Measurements from ENCODE around the gene BCAS3. TPM values are rescaled to one million over a fixed set of nuclear protein-coding genes. Genes with fewer than 3 reads are reported as not detected.

Gene BCAS3
- total RNA-seq, 1 experiment from 2014 or later, result 14.3 TPM

DNA sequence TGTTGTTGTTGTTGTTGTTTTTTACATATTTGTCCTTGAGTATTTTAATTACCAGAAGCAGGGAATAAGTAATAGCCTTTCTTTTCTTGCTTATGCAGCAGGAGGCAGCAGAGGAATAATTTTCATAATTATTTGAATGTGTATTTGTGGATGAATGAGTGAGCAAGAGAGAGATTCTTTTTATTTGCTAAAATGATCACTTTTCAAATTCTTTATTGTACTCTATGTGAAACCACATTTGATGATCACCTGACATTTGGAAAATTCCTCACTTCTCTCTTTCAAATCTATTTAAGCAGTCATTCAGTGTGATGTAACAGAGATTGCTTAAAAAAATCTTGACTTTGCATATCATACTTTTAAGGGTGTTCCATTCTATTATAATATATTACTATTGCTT is 223.6 kb downstream of the BCAS3 start:
- H3K9me3 ChIP-seq (replicated peaks), result no peaks in the 10 kb centered on the region
- H3K27me3 ChIP-seq (replicated peaks), result no peaks in the 10 kb centered on the region
- peak in 1 of 2 experiments; percentile 27 for DNase-seq (ENCODE audit: low read depth in 1 of 2, low spot score in 2 of 2)
- peaks cover 34% of the 10 kb centered on the region for H3K4me1 ChIP-seq (replicated peaks)
- H3K4me3 ChIP-seq, result no peak overlapping the region
- no peaks in the 10 kb centered on the region for H3K36me3 ChIP-seq
- H3K27ac ChIP-seq, result peak overlapping the region; percentile 86

DNA sequence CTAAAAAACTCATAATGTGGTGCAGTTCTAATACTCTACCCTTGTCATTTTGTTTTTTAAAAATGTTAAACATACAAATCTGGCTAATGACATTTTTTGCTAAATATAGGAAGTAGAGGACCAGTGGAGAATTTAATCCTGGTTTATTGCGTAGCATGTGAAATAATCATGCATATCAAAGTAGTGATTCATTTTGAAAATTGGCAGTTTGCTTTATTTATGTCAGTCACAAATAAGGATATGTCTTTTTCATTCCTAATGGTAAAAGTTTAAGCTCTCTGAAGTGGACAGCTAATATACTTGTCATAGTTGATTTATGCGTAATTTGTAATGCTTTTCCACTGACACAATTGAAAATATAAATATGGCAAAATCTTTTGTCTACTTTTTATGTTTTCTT is 224.2 kb downstream of the BCAS3 start:
- Histone ChIP-seq H3K27ac (peak overlapping the region; percentile 86), H3K4me1 (replicated peaks) (peaks cover 34% of the 10 kb centered on the region), H3K36me3 (no peaks in the 10 kb centered on the region), H3K9me3 (replicated peaks) (no peaks in the 10 kb centered on the region), H3K27me3 (replicated peaks) (no peaks in the 10 kb centered on the region), H3K4me3 (no peak overlapping the region)
- peak in 1 of 2 experiments; percentile 64 for DNase-seq (ENCODE audit: low read depth in 1 of 2, low spot score in 2 of 2)

DNA sequence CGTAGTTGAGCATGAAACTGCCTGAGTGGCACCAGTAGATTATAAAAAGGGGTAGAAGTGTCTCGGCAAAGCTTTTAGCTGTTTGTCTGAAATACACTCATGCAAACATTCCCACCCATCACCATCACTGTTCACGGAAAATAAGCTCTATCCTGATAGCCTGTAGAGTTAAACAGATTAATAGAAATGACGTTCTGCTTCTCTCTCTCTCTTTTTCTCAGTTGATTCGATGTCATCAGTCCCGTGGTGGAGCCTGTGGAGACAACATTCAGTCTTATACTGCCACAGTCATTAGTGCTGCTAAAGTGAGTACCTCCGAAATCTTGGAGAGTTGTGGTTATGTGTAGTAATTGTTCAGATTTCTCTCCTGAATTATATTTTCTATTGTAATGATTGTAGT is 224.7 kb downstream of the BCAS3 start:
- H3K4me3 ChIP-seq, result peak overlapping the region; percentile 4; the same call in 1 of the 2 replicates

DNA sequence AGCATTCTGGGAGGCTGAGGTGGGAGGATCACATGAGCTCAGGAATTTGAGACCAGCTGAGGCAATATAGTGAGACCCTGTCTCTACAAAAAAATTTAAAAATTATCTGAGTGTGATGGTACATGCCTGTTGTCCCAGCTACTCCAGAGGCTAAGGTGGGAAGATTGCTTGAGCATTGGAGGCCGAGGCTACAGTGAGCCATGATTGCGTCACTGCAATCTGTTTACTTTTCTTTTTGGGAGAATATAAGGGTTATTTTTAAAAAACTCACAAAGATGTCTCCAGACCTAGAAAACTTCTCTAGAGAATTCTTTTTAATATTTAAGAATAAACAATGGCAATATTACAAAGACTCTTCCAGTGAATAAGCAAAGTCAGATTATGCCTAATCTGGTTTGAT is 226.9 kb downstream of the BCAS3 start:
- no peaks in the 10 kb centered on the region for H3K36me3 ChIP-seq
- no peaks in the 10 kb centered on the region for H3K9me3 ChIP-seq (replicated peaks)
- no peak overlapping the region for H3K4me3 ChIP-seq
- H3K27me3 ChIP-seq (replicated peaks), result no peaks in the 10 kb centered on the region
- no peak for DNase-seq (ENCODE audit: low read depth in 1 of 2, low spot score in 2 of 2)
- no peak overlapping the region for H3K27ac ChIP-seq
- peaks cover 41% of the 10 kb centered on the region for H3K4me1 ChIP-seq (replicated peaks)

More for the DNA sequence above, 224.7 kb downstream of the BCAS3 start:
- H3K27ac ChIP-seq, result peak overlapping the region; percentile 86
- no peaks in the 10 kb centered on the region for H3K27me3 ChIP-seq (replicated peaks)
- H3K9me3 ChIP-seq (replicated peaks), result no peaks in the 10 kb centered on the region
- DNase-seq (ENCODE audit: low read depth in 1 of 2, low spot score in 2 of 2), result peak in 1 of 2 experiments; percentile 60
- H3K4me1 ChIP-seq (replicated peaks), result peaks cover 34% of the 10 kb centered on the region
- H3K36me3 ChIP-seq, result no peaks in the 10 kb centered on the region

DNA sequence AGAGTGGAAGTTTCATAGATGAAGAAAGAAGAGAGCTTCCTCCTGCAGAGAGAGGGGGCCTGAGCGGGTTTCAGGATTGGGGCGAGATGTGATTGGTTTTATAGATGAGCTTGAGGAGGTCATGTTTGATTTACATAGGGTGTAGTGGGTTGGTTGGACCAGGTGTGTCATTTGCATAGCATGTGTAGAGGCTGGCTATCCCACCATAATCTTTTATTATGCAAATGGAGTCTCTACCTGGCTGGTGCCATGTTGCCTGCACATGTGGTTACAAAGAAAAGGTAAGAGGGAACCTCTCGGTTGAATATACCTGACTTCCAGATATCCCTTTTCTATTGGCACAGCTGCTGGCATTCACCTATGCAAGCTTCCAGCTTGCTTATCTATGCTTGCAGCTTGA is 228.1 kb downstream of the BCAS3 start:
- no peak for DNase-seq (ENCODE audit: low read depth in 1 of 2, low spot score in 2 of 2)
- H3K36me3 ChIP-seq, result no peaks in the 10 kb centered on the region
- H3K27ac ChIP-seq, result no peak overlapping the region
- H3K27me3 ChIP-seq (replicated peaks), result no peaks in the 10 kb centered on the region
- H3K4me3 ChIP-seq, result no peak overlapping the region
- H3K9me3 ChIP-seq (replicated peaks), result no peaks in the 10 kb centered on the region
- H3K4me1 ChIP-seq (replicated peaks), result peaks cover 40% of the 10 kb centered on the region

DNA sequence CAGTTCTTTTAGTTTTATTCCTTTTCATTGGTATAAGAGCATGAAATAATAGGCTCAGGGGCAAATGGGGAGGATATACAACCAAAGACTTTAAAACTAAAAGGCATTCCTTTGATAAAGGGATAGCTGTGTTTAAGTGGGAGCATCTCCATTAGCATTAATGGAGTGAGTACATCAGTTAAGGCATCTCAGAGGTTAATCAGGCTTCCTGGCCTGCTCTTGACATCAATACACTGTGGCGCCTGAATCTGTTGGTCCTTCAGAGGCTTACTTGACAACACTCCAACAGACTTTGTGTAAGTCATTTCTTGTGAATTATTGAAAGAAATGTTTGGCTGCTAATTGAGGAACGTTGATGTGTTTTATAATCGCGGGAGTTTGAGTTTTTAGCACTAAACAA is 230.7 kb downstream of the BCAS3 start:
- H3K4me1 ChIP-seq (replicated peaks), result peaks cover 17% of the 10 kb centered on the region
- DNase-seq (ENCODE audit: low read depth in 1 of 2, low spot score in 2 of 2), result no peak
- no peak overlapping the region for H3K27ac ChIP-seq
- no peaks in the 10 kb centered on the region for H3K36me3 ChIP-seq
- H3K9me3 ChIP-seq (replicated peaks), result no peaks in the 10 kb centered on the region
- H3K27me3 ChIP-seq (replicated peaks), result no peaks in the 10 kb centered on the region
- H3K4me3 ChIP-seq, result no peak overlapping the region

DNA sequence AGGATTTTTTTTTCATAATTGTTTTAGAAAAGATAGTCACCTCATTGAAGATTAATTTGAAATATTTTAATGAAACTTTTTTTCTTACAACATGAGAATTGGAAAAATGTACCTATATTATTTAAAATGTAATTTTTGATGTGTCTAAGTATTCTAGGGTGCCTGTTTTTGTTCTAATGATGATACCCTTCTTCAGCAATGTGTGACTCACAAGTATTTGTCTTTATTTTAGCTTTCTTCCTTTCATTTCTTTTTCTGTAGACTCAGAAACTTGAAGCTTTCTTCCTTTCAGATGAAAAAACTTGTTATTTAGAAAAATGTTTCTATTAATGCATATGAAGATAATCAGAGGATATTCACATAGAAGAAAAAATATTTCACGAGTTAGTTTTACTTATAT is 231.8 kb downstream of the BCAS3 start:
- H3K27me3 ChIP-seq (replicated peaks), result no peaks in the 10 kb centered on the region
- DNase-seq (ENCODE audit: low read depth in 1 of 2, low spot score in 2 of 2), result no peak
- no peak overlapping the region for H3K27ac ChIP-seq

DNA sequence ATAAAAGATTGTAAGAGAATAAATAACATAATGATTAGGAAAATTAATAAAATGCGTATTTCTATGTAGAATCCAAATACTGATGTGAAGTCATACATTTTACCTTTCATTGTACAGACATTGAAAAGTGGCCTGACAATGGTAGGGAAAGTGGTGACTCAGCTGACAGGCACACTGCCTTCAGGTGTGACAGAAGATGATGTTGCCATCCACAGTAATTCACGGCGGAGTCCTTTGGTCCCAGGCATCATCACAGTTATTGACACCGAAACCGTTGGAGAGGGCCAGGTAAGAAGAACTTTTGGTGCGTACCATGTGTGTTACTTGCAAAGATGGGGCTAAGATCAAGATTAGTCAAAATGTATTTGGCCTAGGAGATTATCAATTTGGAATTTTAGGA is 232.8 kb downstream of the BCAS3 start:
- Histone ChIP-seq H3K36me3 (no peaks in the 10 kb centered on the region), H3K4me1 (replicated peaks) (0 out of 2 replicates have a peak, but pooled peaks cover 6% of the 10 kb centered on the region), H3K4me3 (no peak overlapping the region), H3K27ac (no peak overlapping the region), H3K9me3 (replicated peaks) (no peaks in the 10 kb centered on the region), H3K27me3 (replicated peaks) (no peaks in the 10 kb centered on the region)
- no peak for DNase-seq (ENCODE audit: low read depth in 1 of 2, low spot score in 2 of 2)

More for the DNA sequence above, 231.8 kb downstream of the BCAS3 start:
- no peaks in the 10 kb centered on the region for H3K9me3 ChIP-seq (replicated peaks)
- H3K4me3 ChIP-seq, result no peak overlapping the region
- H3K36me3 ChIP-seq, result no peaks in the 10 kb centered on the region
- 0 out of 2 replicates have a peak, but pooled peaks cover 6% of the 10 kb centered on the region for H3K4me1 ChIP-seq (replicated peaks)

DNA sequence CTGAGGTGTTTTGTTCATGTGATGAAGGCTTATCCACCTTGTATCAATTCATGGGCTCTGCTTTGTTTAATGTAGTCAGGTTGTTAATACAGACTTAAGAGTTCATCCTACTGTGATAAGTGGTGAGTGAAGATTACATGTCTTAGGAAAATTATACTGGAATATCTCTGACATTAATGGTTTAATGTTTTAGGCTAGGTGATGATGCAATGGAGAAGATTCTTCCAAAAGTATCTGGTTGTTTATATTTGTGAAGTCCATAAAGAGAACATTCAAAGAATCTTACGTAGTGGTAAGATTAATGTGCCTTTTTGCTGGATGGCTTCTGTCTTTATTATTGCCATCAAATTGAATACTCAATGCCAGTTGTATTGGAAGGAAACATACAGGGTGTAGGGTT is 236.4 kb downstream of the BCAS3 start:
- no peak for DNase-seq (ENCODE audit: low read depth in 1 of 2, low spot score in 2 of 2)
- H3K9me3 ChIP-seq (replicated peaks), result no peaks in the 10 kb centered on the region; the same call in 1 of the 2 replicates
- 0 out of 2 replicates have a peak, but pooled peaks cover 4% of the 10 kb centered on the region for H3K4me1 ChIP-seq (replicated peaks)
- no peaks in the 10 kb centered on the region for H3K27me3 ChIP-seq (replicated peaks)
- H3K4me3 ChIP-seq, result no peak overlapping the region
- H3K27ac ChIP-seq, result no peak overlapping the region
- H3K36me3 ChIP-seq, result no peaks in the 10 kb centered on the region

DNA sequence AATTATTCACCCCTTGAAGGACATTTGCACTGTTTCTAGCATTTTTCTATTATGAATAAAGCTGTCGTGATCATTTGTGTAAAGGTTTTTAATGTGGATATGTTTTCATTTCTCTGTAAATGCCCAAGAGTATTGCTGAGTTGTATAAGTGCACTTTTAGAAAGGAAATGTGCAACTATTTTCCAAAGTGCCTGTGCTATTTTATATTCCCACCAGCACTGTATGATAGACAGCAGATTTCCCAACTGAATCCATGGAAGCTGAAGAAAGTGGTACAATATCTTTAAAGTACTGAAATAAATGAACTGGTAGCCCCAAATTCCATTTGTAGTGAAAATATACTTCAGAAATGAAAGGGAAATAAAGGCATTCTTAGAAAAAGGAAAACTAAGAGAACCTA is 238.4 kb downstream of the BCAS3 start:
- no peak for DNase-seq (ENCODE audit: low read depth in 1 of 2, low spot score in 2 of 2)
- Histone ChIP-seq H3K4me3 (no peak overlapping the region), H3K27ac (no peak overlapping the region), H3K27me3 (replicated peaks) (no peaks in the 10 kb centered on the region), H3K4me1 (replicated peaks) (no peaks in the 10 kb centered on the region), H3K36me3 (no peaks in the 10 kb centered on the region), H3K9me3 (replicated peaks) (no peaks in the 10 kb centered on the region; the same call in 1 of the 2 replicates)

DNA sequence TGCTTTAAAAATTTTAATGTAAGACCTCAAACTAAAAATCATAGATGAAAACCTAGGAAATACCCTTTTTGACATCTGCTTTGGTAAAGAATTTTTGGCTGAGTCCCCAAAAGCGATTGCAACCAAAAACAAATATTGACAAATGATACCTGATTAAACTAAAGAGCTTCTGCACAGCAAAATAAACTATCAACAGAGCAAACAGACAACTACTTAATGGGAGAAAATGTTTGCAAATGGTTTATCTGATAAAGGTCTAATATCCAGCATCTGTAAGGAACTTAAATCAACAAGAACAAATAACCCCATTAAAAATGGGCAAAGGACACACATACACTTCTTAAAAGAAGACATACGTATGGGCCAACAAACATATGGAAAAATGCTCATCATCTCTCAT is 242.5 kb downstream of the BCAS3 start:
- no peak overlapping the region for H3K27ac ChIP-seq
- DNase-seq (ENCODE audit: low read depth in 1 of 2, low spot score in 2 of 2), result no peak
- no peaks in the 10 kb centered on the region for H3K27me3 ChIP-seq (replicated peaks)
- H3K9me3 ChIP-seq (replicated peaks), result no peaks in the 10 kb centered on the region; the same call in 1 of the 2 replicates
- no peaks in the 10 kb centered on the region for H3K4me1 ChIP-seq (replicated peaks)
- no peaks in the 10 kb centered on the region for H3K36me3 ChIP-seq
- no peak overlapping the region for H3K4me3 ChIP-seq

DNA sequence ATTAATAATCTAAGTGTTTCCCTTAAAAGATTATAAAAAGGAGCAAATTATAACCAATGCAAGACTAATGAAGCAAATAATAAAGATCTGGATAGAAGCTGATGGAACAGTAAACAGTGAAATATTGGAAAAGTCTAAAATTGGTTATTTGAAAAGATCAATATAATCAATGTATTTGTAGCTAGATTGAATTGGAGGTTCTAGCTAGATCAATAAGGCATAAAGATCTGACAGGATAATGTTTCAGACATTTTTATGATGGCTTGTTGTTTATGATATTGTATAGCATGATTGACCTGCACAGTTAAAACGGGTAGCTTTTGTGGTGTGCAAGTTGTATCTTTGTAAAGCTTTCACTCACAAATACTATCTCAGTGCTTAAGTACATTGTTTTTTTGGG is 245.3 kb downstream of the BCAS3 start:
- no peaks in the 10 kb centered on the region for H3K4me1 ChIP-seq (replicated peaks)
- no peak overlapping the region for H3K27ac ChIP-seq
- no peaks in the 10 kb centered on the region for H3K27me3 ChIP-seq (replicated peaks)
- no peaks in the 10 kb centered on the region for H3K36me3 ChIP-seq
- no peak for DNase-seq (ENCODE audit: low read depth in 1 of 2, low spot score in 2 of 2)
- H3K9me3 ChIP-seq (replicated peaks), result no peaks in the 10 kb centered on the region
- H3K4me3 ChIP-seq, result no peak overlapping the region

DNA sequence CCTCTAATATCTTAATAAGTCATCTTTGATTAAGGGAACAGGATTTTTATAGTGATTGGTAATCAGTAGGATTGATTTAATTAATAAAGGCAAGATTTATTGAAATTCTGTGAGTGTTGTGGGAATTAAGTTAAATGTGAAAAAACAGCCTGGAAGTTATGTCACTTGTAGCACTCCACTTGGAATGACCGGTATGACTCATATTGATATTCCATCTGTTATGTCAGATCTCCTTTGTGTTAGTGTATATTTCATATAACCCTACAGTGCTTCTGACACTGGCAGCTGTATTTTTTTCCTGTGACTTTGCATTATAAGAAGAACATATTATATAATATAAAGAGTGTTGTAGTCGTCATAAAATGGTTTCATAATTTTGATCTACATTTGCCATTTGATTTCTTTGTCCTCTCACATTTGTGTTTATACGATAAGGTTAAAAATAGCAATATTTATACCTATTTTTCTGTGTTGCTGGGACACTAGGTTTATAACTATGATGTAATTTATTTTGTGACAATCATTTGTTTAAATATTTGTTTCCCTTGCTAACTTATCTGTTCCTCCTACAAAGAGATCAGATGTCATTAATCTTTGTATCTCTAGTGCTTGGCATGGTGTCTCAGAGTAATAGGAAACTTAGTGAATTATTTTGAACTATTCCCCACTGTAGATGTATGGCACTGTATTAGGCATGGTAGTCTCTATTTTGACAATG is 249.0 kb downstream of the BCAS3 start:
- H3K9me3 ChIP-seq (replicated peaks), result no peaks in the 10 kb centered on the region
- no peaks in the 10 kb centered on the region for H3K36me3 ChIP-seq
- H3K27me3 ChIP-seq (replicated peaks), result no peaks in the 10 kb centered on the region
- no peak overlapping the region for H3K4me3 ChIP-seq
- no peaks in the 10 kb centered on the region for H3K4me1 ChIP-seq (replicated peaks)
- DNase-seq (ENCODE audit: low read depth in 1 of 2, low spot score in 2 of 2), result no peak
- no peak overlapping the region for H3K27ac ChIP-seq

DNA sequence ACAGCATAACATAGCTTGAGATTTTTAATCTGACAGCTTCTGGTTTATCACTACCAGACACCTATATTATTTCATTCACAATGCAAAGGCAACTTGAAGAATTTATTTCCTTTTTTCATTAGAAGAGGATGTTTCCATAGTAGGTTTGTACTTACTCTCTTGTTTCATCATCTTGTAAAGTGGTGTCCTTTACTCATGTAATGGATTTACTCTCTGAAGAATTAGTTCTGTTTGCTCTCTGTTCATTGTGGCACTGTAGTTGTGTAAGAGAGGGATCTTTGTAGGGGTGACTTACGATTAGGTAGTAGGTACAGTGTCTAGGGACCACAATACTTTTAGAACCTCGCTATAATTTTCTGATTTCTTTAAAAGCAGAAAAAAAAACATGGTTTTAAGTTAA is 256.1 kb downstream of the BCAS3 start:
- DNase-seq (ENCODE audit: low read depth in 1 of 2, low spot score in 2 of 2), result no peak
- Histone ChIP-seq H3K9me3 (replicated peaks) (no peaks in the 10 kb centered on the region), H3K27me3 (replicated peaks) (no peaks in the 10 kb centered on the region)

DNA sequence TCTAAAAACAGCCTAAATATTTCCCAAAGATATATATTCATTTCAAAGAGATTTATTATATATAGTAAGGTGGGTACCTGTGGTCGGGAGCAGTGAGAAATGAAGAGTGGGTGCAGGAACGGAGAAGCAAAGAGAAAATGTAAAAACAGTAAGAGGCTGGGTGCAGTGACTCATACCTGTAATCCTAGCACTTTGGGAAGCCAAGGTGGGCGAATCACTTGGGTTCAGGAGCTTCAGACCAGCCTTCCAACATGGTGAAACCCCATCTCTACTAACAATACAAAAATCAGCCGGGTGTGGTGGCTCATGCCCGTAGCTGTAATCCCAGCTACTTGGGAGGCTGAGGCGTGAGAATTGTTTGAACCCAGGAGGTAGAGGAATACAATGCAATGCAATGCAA is 257.1 kb downstream of the BCAS3 start:
- Histone ChIP-seq H3K27ac (no peak overlapping the region), H3K4me3 (no peak overlapping the region), H3K4me1 (replicated peaks) (no peaks in the 10 kb centered on the region), H3K9me3 (replicated peaks) (no peaks in the 10 kb centered on the region), H3K27me3 (replicated peaks) (no peaks in the 10 kb centered on the region), H3K36me3 (no peaks in the 10 kb centered on the region)
- DNase-seq (ENCODE audit: low read depth in 1 of 2, low spot score in 2 of 2), result no peak

More for the DNA sequence above, 256.1 kb downstream of the BCAS3 start:
- H3K27ac ChIP-seq, result no peak overlapping the region
- H3K4me1 ChIP-seq (replicated peaks), result no peaks in the 10 kb centered on the region
- no peak overlapping the region for H3K4me3 ChIP-seq
- no peaks in the 10 kb centered on the region for H3K36me3 ChIP-seq

Measured in SJSA1 (cell line).